Suprapubic skin (tissue), 3 donors: ENCODE measurements around the gene PAM16.

ENCODE experiments used
- EP300 ChIP-seq: sonication (generic); formaldehyde crosslinking; IDR thresholded peaks from one replicate; pipeline ENCODE4 v1.6.1; 2017; ENCODE audit warnings: antibody characterized with exemption
- POLR2A ChIP-seq, 2 donors: fragments of 450-650 bp; IDR thresholded peaks; one replicate each; pipeline ENCODE4 v1.6.1; 2017; ENCODE audit warnings: antibody characterized with exemption in 2 of 2, mild to moderate bottlenecking in 2 of 2, moderate library complexity in 2 of 2
- TF ChIP-seq, protein P1 (sequence below), 2 donors: fragments of 200-600 bp in 1 of 2; fragments of 450-650 bp in 1 of 2; sonication (generic) in 1 of 2; IDR thresholded peaks; one replicate each; pipeline ENCODE4 v1.5.1; 2016 to 2019; ENCODE audit warnings: antibody characterized with exemption in 2 of 2, mild to moderate bottlenecking in 1 of 2, moderate library complexity in 1 of 2

DNA sequence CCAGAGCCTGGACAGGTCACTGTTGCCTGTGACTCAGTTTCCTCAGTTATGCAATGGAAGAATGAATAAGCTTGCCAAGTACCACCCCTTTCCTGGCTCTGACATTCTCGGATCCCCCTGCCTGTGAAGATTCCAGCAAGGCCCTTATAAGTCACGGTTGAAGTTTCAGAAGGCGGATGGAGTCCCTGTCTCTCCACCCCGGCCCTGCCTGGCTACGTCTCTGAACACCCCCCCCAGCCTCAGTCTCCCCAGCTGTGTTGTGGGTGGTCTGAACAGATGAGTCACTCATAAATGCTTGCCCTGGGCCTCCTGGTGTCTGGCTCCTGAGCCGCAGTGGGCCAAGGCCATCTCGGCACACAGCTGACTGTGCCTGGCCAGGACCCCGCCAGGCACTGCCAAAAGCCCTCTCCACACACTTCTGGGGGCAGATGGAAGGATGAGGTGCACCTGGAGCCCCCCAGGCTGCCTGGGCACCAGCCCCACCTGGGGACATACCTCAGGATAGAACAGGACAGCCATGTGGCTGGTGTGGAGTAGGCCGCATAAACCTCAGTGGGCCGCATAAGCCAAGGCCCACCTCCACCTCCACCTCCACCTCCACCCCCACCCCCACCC is 35.9 kb upstream of the PAM16 start:
- TF ChIP-seq, protein P1, sequence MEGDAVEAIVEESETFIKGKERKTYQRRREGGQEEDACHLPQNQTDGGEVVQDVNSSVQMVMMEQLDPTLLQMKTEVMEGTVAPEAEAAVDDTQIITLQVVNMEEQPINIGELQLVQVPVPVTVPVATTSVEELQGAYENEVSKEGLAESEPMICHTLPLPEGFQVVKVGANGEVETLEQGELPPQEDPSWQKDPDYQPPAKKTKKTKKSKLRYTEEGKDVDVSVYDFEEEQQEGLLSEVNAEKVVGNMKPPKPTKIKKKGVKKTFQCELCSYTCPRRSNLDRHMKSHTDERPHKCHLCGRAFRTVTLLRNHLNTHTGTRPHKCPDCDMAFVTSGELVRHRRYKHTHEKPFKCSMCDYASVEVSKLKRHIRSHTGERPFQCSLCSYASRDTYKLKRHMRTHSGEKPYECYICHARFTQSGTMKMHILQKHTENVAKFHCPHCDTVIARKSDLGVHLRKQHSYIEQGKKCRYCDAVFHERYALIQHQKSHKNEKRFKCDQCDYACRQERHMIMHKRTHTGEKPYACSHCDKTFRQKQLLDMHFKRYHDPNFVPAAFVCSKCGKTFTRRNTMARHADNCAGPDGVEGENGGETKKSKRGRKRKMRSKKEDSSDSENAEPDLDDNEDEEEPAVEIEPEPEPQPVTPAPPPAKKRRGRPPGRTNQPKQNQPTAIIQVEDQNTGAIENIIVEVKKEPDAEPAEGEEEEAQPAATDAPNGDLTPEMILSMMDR (IDR thresholded peaks at IDR 0.05) = no peak
- no peak for TF ChIP-seq POLR2A (IDR thresholded peaks at IDR 0.05)
- no peak for TF ChIP-seq EP300
